ENCODE data around the gene STARD13. TPM values are rescaled to one million over a fixed set of nuclear protein-coding genes. Genes with fewer than 3 reads are reported as not detected.

The STARD13 gene
- total RNA-seq, 6 experiments from 2014 or later = 7.0 to 16.1 (median 9.8) TPM

DNA sequence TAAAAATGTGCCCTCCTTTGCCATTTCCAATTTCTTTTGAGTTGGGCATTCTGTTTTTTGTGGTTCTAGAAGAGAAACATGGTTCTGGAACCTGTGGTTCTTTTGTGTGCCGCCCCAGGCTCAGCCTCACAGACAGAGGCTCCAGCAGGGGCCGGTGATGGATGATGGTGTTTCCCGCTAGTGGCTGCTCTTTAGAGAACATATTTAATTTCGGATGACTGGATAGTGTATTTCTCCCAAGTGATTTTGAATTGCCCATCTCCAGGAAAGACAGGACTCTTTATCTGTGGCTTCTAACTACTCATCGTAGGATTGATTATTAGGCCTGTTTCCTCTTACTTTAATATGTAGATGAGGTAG, 194.2 kb downstream of the STARD13 start:
- ATAC-seq = no peak
- Histone ChIP-seq H3K4me3 (no peak overlapping the region), H3K27ac (no peak overlapping the region), H3K4me1 (no peaks in the 10 kb centered on the region), H3K9me3 (no peaks in the 10 kb centered on the region), H3K27me3 (no peaks in the 10 kb centered on the region), H3K36me3 (no peaks in the 10 kb centered on the region)
- DNase-seq = no peak
- TF ChIP-seq, protein P1, sequence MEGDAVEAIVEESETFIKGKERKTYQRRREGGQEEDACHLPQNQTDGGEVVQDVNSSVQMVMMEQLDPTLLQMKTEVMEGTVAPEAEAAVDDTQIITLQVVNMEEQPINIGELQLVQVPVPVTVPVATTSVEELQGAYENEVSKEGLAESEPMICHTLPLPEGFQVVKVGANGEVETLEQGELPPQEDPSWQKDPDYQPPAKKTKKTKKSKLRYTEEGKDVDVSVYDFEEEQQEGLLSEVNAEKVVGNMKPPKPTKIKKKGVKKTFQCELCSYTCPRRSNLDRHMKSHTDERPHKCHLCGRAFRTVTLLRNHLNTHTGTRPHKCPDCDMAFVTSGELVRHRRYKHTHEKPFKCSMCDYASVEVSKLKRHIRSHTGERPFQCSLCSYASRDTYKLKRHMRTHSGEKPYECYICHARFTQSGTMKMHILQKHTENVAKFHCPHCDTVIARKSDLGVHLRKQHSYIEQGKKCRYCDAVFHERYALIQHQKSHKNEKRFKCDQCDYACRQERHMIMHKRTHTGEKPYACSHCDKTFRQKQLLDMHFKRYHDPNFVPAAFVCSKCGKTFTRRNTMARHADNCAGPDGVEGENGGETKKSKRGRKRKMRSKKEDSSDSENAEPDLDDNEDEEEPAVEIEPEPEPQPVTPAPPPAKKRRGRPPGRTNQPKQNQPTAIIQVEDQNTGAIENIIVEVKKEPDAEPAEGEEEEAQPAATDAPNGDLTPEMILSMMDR (IDR thresholded peaks at IDR 0.05) = no peak
- no peak for TF ChIP-seq POLR2A (IDR thresholded peaks at IDR 0.05)
- 90% methylated on average over 5 of the region's 5 CpGs for WGBS (ENCODE audit: insufficient coverage, low coverage, low lambda C conversion rate, missing lambda C conversion rate)
- intact Hi-C loops (cut with DNase I) = no loop called here

DNA sequence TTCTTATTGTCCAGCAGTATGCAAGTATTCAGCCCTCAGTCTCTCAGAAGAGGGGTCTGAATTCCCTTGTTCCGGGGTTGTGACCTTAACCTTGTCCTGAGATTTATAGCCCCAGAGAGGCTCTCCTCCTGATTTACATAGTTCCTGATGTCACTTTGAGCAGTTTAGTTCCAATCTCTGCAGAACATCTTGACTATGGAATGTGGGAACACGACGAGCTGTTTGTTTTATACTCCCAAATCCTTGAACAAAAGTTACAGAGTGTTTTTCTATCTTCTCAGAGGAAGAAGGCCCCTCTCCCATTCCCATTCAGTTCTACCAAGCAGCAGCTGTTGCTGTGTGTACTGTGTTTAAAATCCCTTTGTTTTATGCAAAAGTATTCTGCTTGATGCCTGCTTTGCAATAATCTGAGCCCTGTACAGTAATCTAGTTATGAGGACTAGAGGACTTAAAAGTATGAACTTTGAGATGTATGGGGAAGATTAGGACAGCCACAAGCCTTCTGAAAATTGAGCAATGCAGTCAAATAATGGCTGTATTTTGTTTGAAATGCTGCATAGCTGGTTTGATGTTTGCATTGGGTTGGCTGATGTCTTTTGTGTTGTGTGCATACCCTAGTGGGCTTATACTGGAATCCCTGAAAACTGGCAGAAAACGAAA, 194.7 kb downstream of the STARD13 start:
- 37% methylated on average over 3 of the region's 4 CpGs for WGBS (ENCODE audit: insufficient coverage, low coverage, low lambda C conversion rate, missing lambda C conversion rate)
- no peaks in the 10 kb centered on the region for H3K27me3 ChIP-seq
- H3K4me1 ChIP-seq = no peaks in the 10 kb centered on the region
- H3K9me3 ChIP-seq = no peaks in the 10 kb centered on the region
- H3K4me3 ChIP-seq = no peak overlapping the region
- no peak for DNase-seq
- no peak for ATAC-seq
- H3K27ac ChIP-seq = no peak overlapping the region
- intact Hi-C loops (cut with DNase I) = no loop called here
- H3K36me3 ChIP-seq = no peaks in the 10 kb centered on the region
- TF ChIP-seq, protein P1 (IDR thresholded peaks at IDR 0.05) = no peak
- TF ChIP-seq POLR2A (IDR thresholded peaks at IDR 0.05) = no peak

- no peaks in the 10 kb centered on the region for H3K4me1 ChIP-seq
- no peaks in the 10 kb centered on the region for H3K36me3 ChIP-seq
- H3K27me3 ChIP-seq = no peaks in the 10 kb centered on the region
- WGBS (ENCODE audit: insufficient coverage, low coverage, low lambda C conversion rate, missing lambda C conversion rate) = no CpG with 5 or more reads among the region's 3 CpGs
- no peaks in the 10 kb centered on the region for H3K9me3 ChIP-seq
- H3K27ac ChIP-seq = no peak overlapping the region
- DNase-seq = no peak
- TF ChIP-seq, protein P1 (IDR thresholded peaks at IDR 0.05) = no peak
- no peak for TF ChIP-seq POLR2A (IDR thresholded peaks at IDR 0.05)
- ATAC-seq = no peak
- no peak overlapping the region for H3K4me3 ChIP-seq
- intact Hi-C loops (cut with DNase I) = no loop called here
Measured at GRCh38 chr13:33089311-33089710, 196.2 kb downstream of the STARD13 start.

DNA sequence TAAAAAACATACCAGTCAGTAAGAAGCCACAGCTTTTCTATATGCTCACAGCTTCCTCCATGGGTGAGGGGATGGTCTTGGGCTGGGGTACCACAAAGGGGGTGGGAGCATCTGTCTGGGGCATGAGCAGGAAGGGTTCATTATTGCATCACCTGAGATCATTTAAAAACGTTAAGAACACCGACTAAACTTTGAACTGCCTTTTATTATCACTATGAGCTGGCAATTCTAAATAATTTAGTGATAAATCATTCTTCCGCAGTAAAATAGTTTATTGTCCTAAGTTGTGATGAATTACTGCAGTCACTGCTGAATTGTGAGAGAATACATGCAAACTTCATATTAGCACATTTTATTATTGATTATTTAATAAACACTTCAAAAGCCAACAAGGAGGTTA, 197.8 kb downstream of the STARD13 start:
- Histone ChIP-seq H3K36me3 (no peaks in the 10 kb centered on the region), H3K27me3 (no peaks in the 10 kb centered on the region), H3K4me1 (no peaks in the 10 kb centered on the region), H3K4me3 (no peak overlapping the region), H3K9me3 (no peaks in the 10 kb centered on the region), H3K27ac (no peak overlapping the region)
- DNase-seq (no peak), ATAC-seq (no peak)
- WGBS (ENCODE audit: insufficient coverage, low coverage, low lambda C conversion rate, missing lambda C conversion rate) = 54% methylated on average over 3 of the region's 3 CpGs
- TF ChIP-seq, protein P1 (IDR thresholded peaks at IDR 0.05) = no peak
- TF ChIP-seq POLR2A (IDR thresholded peaks at IDR 0.05) = no peak
- intact Hi-C loops (cut with DNase I) = no loop called here

GRCh38 chr13:33087091-33087490, 198.5 kb downstream of the STARD13 start:
- Histone ChIP-seq H3K36me3 (no peaks in the 10 kb centered on the region), H3K27me3 (no peaks in the 10 kb centered on the region), H3K4me1 (no peaks in the 10 kb centered on the region), H3K27ac (no peak overlapping the region), H3K9me3 (no peaks in the 10 kb centered on the region), H3K4me3 (no peak overlapping the region)
- no peak for ATAC-seq
- intact Hi-C loops (cut with DNase I) = no loop called here
- WGBS (ENCODE audit: insufficient coverage, low coverage, low lambda C conversion rate, missing lambda C conversion rate) = 62% methylated on average over 3 of the region's 9 CpGs
- DNase-seq = no peak
- TF ChIP-seq, protein P1 (IDR thresholded peaks at IDR 0.05) = no peak
- TF ChIP-seq POLR2A (IDR thresholded peaks at IDR 0.05) = no peak

All from right lobe of liver (tissue), 6 donors.